Stimulated activated naive B cell treated with anti-CD40 and anti-IgM and Interleukin-4, amounts not matched to agents 10 μg/mL and 1 μg/mL and 100 μg/mL, for 72 hours (primary cell): ENCODE measurements around the gene SLC10A2.
A peak's percentile ranks its signal among the peaks of the same experiment; 100 is the strongest.

ENCODE experiments used
- ATAC-seq, 2 donors: fragments of 150-1000 bp; cut with Tn5 transposase; replicated peaks; 2 replicates each; pipeline ENCODE4 v1.10.0; 2021; ENCODE audit warnings: moderate library complexity in 1 of 2
- DNase-seq: peaks from one replicate; pipeline ENCODE4 v3.0.0; 2021
- H3K27ac Mint-ChIP-seq: one replicate; pipeline ENCODE4 v1.8.0; 2022; ENCODE audit warnings: mild to moderate bottlenecking, mixed read lengths
- H3K27me3 Mint-ChIP-seq, 2 donors: one replicate each; pipeline ENCODE4 v1.8.0; 2022; ENCODE audit warnings: mixed read lengths in 2 of 2
- H3K36me3 Mint-ChIP-seq, 2 donors: one replicate each; pipeline ENCODE4 v1.8.0; 2022; ENCODE audit warnings: mixed read lengths in 2 of 2, mild to moderate bottlenecking in 1 of 2
- H3K4me1 Mint-ChIP-seq, 2 donors: one replicate each; pipeline ENCODE4 v1.8.0; 2022; ENCODE audit warnings: mixed read lengths in 2 of 2, mild to moderate bottlenecking in 1 of 2
- H3K4me3 Mint-ChIP-seq, 2 donors: one replicate each; pipeline ENCODE4 v1.8.0; 2022; ENCODE audit warnings: mild to moderate bottlenecking in 2 of 2, mixed read lengths in 2 of 2, moderate library complexity in 1 of 2
- H3K9me3 Mint-ChIP-seq, 2 donors: one replicate each; pipeline ENCODE4 v1.8.0; 2022; ENCODE audit warnings: mixed read lengths in 2 of 2, mild to moderate bottlenecking in 1 of 2

SLC10A2 gene

GRCh38 chr13:103030776-103031175 is 35.4 kb downstream of the SLC10A2 start:
- H3K4me3 Mint-ChIP-seq, result peak overlapping the region; percentile 5 to 59
- H3K9me3 Mint-ChIP-seq, result peaks cover 8 to 11% of the 10 kb centered on the region in 2 donors
- H3K36me3 Mint-ChIP-seq, result peaks cover 4 to 7% of the 10 kb centered on the region in 2 donors
- peak overlapping the region; percentile 78 for H3K27ac Mint-ChIP-seq
- ATAC-seq (peak in 1 of 2 donors; percentile 19), DNase-seq (no peak)
- peaks cover 28 to 43% of the 10 kb centered on the region in 2 donors for H3K4me1 Mint-ChIP-seq
- no peaks in the 10 kb centered on the region for H3K27me3 Mint-ChIP-seq

- no peak for ATAC-seq
- no peaks in the 10 kb centered on the region for H3K27me3 Mint-ChIP-seq
- peaks cover 26 to 43% of the 10 kb centered on the region in 2 donors for H3K4me1 Mint-ChIP-seq
- peaks cover 5 to 7% of the 10 kb centered on the region in 2 donors for H3K36me3 Mint-ChIP-seq
- H3K4me3 Mint-ChIP-seq, result no peak overlapping the region
- DNase-seq, result no peak
- peaks cover 12 to 14% of the 10 kb centered on the region in 2 donors for H3K9me3 Mint-ChIP-seq
- H3K27ac Mint-ChIP-seq, result no peak overlapping the region
Measured at GRCh38 chr13:103029798-103030197, 36.4 kb downstream of the SLC10A2 start.

- DNase-seq (no peak), ATAC-seq (no peak)
- Mint-ChIP-seq H3K27me3 (peaks cover 0 to under 1% of the 10 kb centered on the region in 2 donors), H3K36me3 (peaks cover 5 to 7% of the 10 kb centered on the region in 2 donors), H3K4me3 (no peak overlapping the region), H3K27ac (no peak overlapping the region), H3K9me3 (peaks cover 10 to 14% of the 10 kb centered on the region in 2 donors), H3K4me1 (no peaks in the 10 kb centered on the region)
Measured at GRCh38 chr13:103022336-103022735, 43.9 kb downstream of the SLC10A2 start.

- Mint-ChIP-seq H3K36me3 (no peaks in the 10 kb centered on the region), H3K4me3 (no peak overlapping the region), H3K27me3 (peaks cover 0 to 6% of the 10 kb centered on the region in 2 donors), H3K4me1 (no peaks in the 10 kb centered on the region), H3K9me3 (no peaks in the 10 kb centered on the region), H3K27ac (no peak overlapping the region)
- ATAC-seq (no peak), DNase-seq (no peak)
Measured at GRCh38 chr13:103018556-103018955, 47.7 kb downstream of the SLC10A2 start.

- Mint-ChIP-seq H3K27me3 (peaks cover 0 to 6% of the 10 kb centered on the region in 2 donors), H3K36me3 (no peaks in the 10 kb centered on the region), H3K4me3 (no peak overlapping the region), H3K4me1 (peaks cover 8 to 9% of the 10 kb centered on the region in 2 donors), H3K9me3 (peaks cover 0 to 4% of the 10 kb centered on the region in 2 donors), H3K27ac (no peak overlapping the region)
- no peak for DNase-seq
- ATAC-seq, result no peak
Measured at GRCh38 chr13:103012646-103013045, 53.6 kb downstream of the SLC10A2 start.

GRCh38 chr13:103009051-103009840 is 57.0 kb downstream of the SLC10A2 start:
- no peaks in the 10 kb centered on the region for H3K27me3 Mint-ChIP-seq

GRCh38 chr13:103007427-103007762 is 58.8 kb downstream of the SLC10A2 start:
- Mint-ChIP-seq H3K4me1 (peaks cover 19 to 21% of the 10 kb centered on the region in 2 donors), H3K4me3 (peak overlapping the region; percentile 33 to 52), H3K27ac (peak overlapping the region; percentile 14), H3K36me3 (no peaks in the 10 kb centered on the region), H3K27me3 (no peaks in the 10 kb centered on the region), H3K9me3 (peaks cover 0 to 4% of the 10 kb centered on the region in 2 donors)
- ATAC-seq (peak; percentile 38 to 70), DNase-seq (no peak)

More at GRCh38 chr13:103009051-103009840, 57.0 kb downstream of the SLC10A2 start:
- Mint-ChIP-seq H3K9me3 (peaks cover 0 to 4% of the 10 kb centered on the region in 2 donors), H3K4me3 (no peak overlapping the region), H3K36me3 (no peaks in the 10 kb centered on the region), H3K27ac (no peak overlapping the region), H3K4me1 (peaks cover 19 to 21% of the 10 kb centered on the region in 2 donors)
- DNase-seq (no peak), ATAC-seq (no peak)

GRCh38 chr13:103006641-103007426 is 59.4 kb downstream of the SLC10A2 start:
- peaks cover 3 to 4% of the 10 kb centered on the region in 2 donors for H3K36me3 Mint-ChIP-seq
- peak overlapping the region; percentile 71 for H3K27ac Mint-ChIP-seq
- ATAC-seq (peak; percentile 92), DNase-seq (peak; percentile 9)
- H3K27me3 Mint-ChIP-seq, result no peaks in the 10 kb centered on the region
- H3K4me3 Mint-ChIP-seq, result peak overlapping the region; percentile 52 to 61
- H3K9me3 Mint-ChIP-seq, result peaks cover 3 to 7% of the 10 kb centered on the region in 2 donors
- H3K4me1 Mint-ChIP-seq, result peaks cover 21% of the 10 kb centered on the region in 2 donors

- peaks cover 25% of the 10 kb centered on the region in 2 donors for H3K4me1 Mint-ChIP-seq
- H3K27ac Mint-ChIP-seq, result no peak overlapping the region
- H3K27me3 Mint-ChIP-seq, result no peaks in the 10 kb centered on the region
- H3K9me3 Mint-ChIP-seq, result peaks cover 9 to 17% of the 10 kb centered on the region in 2 donors
- no peak for ATAC-seq
- peaks cover 4 to 7% of the 10 kb centered on the region in 2 donors for H3K36me3 Mint-ChIP-seq
- no peak overlapping the region for H3K4me3 Mint-ChIP-seq
- DNase-seq, result no peak
Measured at GRCh38 chr13:103004661-103005345, 61.4 kb downstream of the SLC10A2 start.

- DNase-seq (no peak), ATAC-seq (no peak)
- no peak overlapping the region for H3K27ac Mint-ChIP-seq
- H3K9me3 Mint-ChIP-seq, result peaks cover 13 to 17% of the 10 kb centered on the region in 2 donors
- no peaks in the 10 kb centered on the region for H3K27me3 Mint-ChIP-seq
- no peak overlapping the region for H3K4me3 Mint-ChIP-seq
- peaks cover 4 to 7% of the 10 kb centered on the region in 2 donors for H3K36me3 Mint-ChIP-seq
- peaks cover 29 to 32% of the 10 kb centered on the region in 2 donors for H3K4me1 Mint-ChIP-seq
Measured at GRCh38 chr13:103003631-103004030, 62.6 kb downstream of the SLC10A2 start.

- H3K4me1 Mint-ChIP-seq, result peaks cover 21% of the 10 kb centered on the region in 2 donors
- H3K27ac Mint-ChIP-seq, result no peak overlapping the region
- ATAC-seq (no peak), DNase-seq (no peak)
- peaks cover 12 to 13% of the 10 kb centered on the region in 2 donors for H3K9me3 Mint-ChIP-seq
- H3K4me3 Mint-ChIP-seq, result no peak overlapping the region
- H3K27me3 Mint-ChIP-seq, result no peaks in the 10 kb centered on the region
- H3K36me3 Mint-ChIP-seq, result peaks cover 4 to 7% of the 10 kb centered on the region in 2 donors
Measured at GRCh38 chr13:103002279-103002678, 63.9 kb downstream of the SLC10A2 start.

GRCh38 chr13:103000157-103000556 is 66.1 kb downstream of the SLC10A2 start:
- peaks cover 4 to 11% of the 10 kb centered on the region in 2 donors for H3K36me3 Mint-ChIP-seq
- H3K4me1 Mint-ChIP-seq, result peaks cover 11 to 13% of the 10 kb centered on the region in 2 donors
- H3K27me3 Mint-ChIP-seq, result no peaks in the 10 kb centered on the region
- DNase-seq (no peak), ATAC-seq (no peak)
- peaks cover 16 to 19% of the 10 kb centered on the region in 2 donors for H3K9me3 Mint-ChIP-seq
- no peak overlapping the region for H3K27ac Mint-ChIP-seq
- H3K4me3 Mint-ChIP-seq, result no peak overlapping the region

- peak in 1 of 2 donors; percentile 54 for ATAC-seq
- H3K4me3 Mint-ChIP-seq, result no peak overlapping the region
- H3K4me1 Mint-ChIP-seq, result peaks cover 11 to 12% of the 10 kb centered on the region in 2 donors
- H3K27ac Mint-ChIP-seq, result no peak overlapping the region
- peaks cover 20 to 22% of the 10 kb centered on the region in 2 donors for H3K9me3 Mint-ChIP-seq
- no peak for DNase-seq
- H3K27me3 Mint-ChIP-seq, result no peaks in the 10 kb centered on the region
- H3K36me3 Mint-ChIP-seq, result peaks cover 4 to 11% of the 10 kb centered on the region in 2 donors
Measured at GRCh38 chr13:102999499-102999898, 66.7 kb downstream of the SLC10A2 start.
